BE2C (cell line): ENCODE results near the gene RANGAP1.

Source experiments
- DNase-seq: peaks from one replicate; pipeline ENCODE4 v3.0.0-alpha.2; 2020
- H3K27me3 ChIP-seq: fragments of 250-450 bp; sonication (Bioruptor Pico); 2 replicates; pipeline ENCODE4 v1.5.1; 2020; ENCODE audit warnings: mild to moderate bottlenecking
- H3K36me3 ChIP-seq: fragments of 250-450 bp; sonication (Bioruptor Pico); 2 replicates; pipeline ENCODE4 v1.5.1; 2020; ENCODE audit warnings: mild to moderate bottlenecking
- H3K4me1 ChIP-seq: fragments of 250-450 bp; sonication (Bioruptor Pico); 2 replicates; pipeline ENCODE4 v1.5.1; 2020
- H3K4me3 ChIP-seq: 2 replicates; pipeline ENCODE4 v1.5.1; 2011; ENCODE audit warnings: low read depth, low read length
- H3K9me3 ChIP-seq: fragments of 250-450 bp; sonication (Bioruptor Pico); 2 replicates; pipeline ENCODE4 v1.5.1; 2020
- CTCF ChIP-seq: IDR thresholded peaks from 2 replicates; pipeline ENCODE4 v1.5.1; 2012; ENCODE audit warnings: mild to moderate bottlenecking, low read depth, low read length

Gene RANGAP1

GRCh38 chr22:41238570-41239442, 47.2 kb downstream of the RANGAP1 start:
- no peak for DNase-seq
- Histone ChIP-seq H3K9me3 (no peaks in the 10 kb centered on the region), H3K4me1 (peaks cover 3% of the 10 kb centered on the region; the same call in 1 of the 2 replicates), H3K27me3 (no peaks in the 10 kb centered on the region), H3K36me3 (no peaks in the 10 kb centered on the region), H3K4me3 (no peak overlapping the region)
- no peak for TF ChIP-seq CTCF

- H3K4me1 ChIP-seq: peaks cover 3% of the 10 kb centered on the region; the same call in 1 of the 2 replicates
- no peak for TF ChIP-seq CTCF
- no peak for DNase-seq
Observed at GRCh38 chr22:41237707-41238569, 48.0 kb downstream of the RANGAP1 start.

GRCh38 chr22:41237036-41237706, 48.8 kb downstream of the RANGAP1 start:
- Histone ChIP-seq H3K36me3 (no peaks in the 10 kb centered on the region), H3K27me3 (no peaks in the 10 kb centered on the region), H3K9me3 (no peaks in the 10 kb centered on the region), H3K4me1 (peaks cover 3% of the 10 kb centered on the region; the same call in 1 of the 2 replicates), H3K4me3 (no peak overlapping the region)
- TF ChIP-seq CTCF: no peak
- no peak for DNase-seq

More at GRCh38 chr22:41237707-41238569, 48.0 kb downstream of the RANGAP1 start:
- H3K36me3 ChIP-seq: no peaks in the 10 kb centered on the region
- no peak overlapping the region for H3K4me3 ChIP-seq
- no peaks in the 10 kb centered on the region for H3K9me3 ChIP-seq
- no peaks in the 10 kb centered on the region for H3K27me3 ChIP-seq

GRCh38 chr22:41234815-41235695, 50.9 kb downstream of the RANGAP1 start:
- H3K36me3 ChIP-seq: no peaks in the 10 kb centered on the region; the same call in 1 of the 2 replicates
- no peak for TF ChIP-seq CTCF
- H3K4me3 ChIP-seq: no peak overlapping the region
- DNase-seq: no peak
- H3K9me3 ChIP-seq: no peaks in the 10 kb centered on the region
- no peaks in the 10 kb centered on the region for H3K27me3 ChIP-seq
- no peaks in the 10 kb centered on the region for H3K4me1 ChIP-seq

GRCh38 chr22:41231369-41231768, 54.6 kb downstream of the RANGAP1 start:
- no peak for DNase-seq
- no peak overlapping the region for H3K4me3 ChIP-seq
- TF ChIP-seq CTCF: no peak
- H3K36me3 ChIP-seq: peaks cover 12% of the 10 kb centered on the region
- no peaks in the 10 kb centered on the region for H3K4me1 ChIP-seq
- H3K9me3 ChIP-seq: no peaks in the 10 kb centered on the region
- H3K27me3 ChIP-seq: no peaks in the 10 kb centered on the region
